MM.1S (cell line): ENCODE data around the gene ENOX2.

Experiments used
- DNase-seq: peaks from one replicate; pipeline ENCODE4 v3.0.0-alpha.2; 2015
- H2AFZ ChIP-seq: fragments of 300-600 bp; sonication (generic); 2 replicates; pipeline ENCODE4 v1.6.0; 2016; ENCODE audit warnings: antibody characterized with exemption, low read length
- H3F3A ChIP-seq: fragments of 300-600 bp; sonication (generic); 2 replicates; pipeline ENCODE4 v1.6.1; 2016; ENCODE audit warnings: mild to moderate bottlenecking, antibody characterized with exemption, low read length, moderate library complexity, mixed read lengths; ENCODE audit not compliant: insufficient read depth
- H3K27ac ChIP-seq: fragments of 300-600 bp; sonication (generic); 2 replicates; pipeline ENCODE4 v1.5.1; 2016; ENCODE audit warnings: mild to moderate bottlenecking, low read length
- H3K27me3 ChIP-seq: fragments of 300-600 bp; sonication (generic); replicated peaks from 2 replicates; pipeline ENCODE4 v1.6.0; 2016; ENCODE audit warnings: low read length; ENCODE audit not compliant: insufficient read depth
- H3K36me3 ChIP-seq: fragments of 300-600 bp; sonication (generic); replicated peaks from 2 replicates; pipeline ENCODE4 v1.6.1; 2016; ENCODE audit warnings: mild to moderate bottlenecking, low read length, mixed read lengths; ENCODE audit not compliant: insufficient read depth
- H3K4me1 ChIP-seq: fragments of 300-600 bp; sonication (generic); 2 replicates; pipeline ENCODE4 v1.6.1; 2016; ENCODE audit warnings: low read length, mixed read lengths
- H3K4me2 ChIP-seq: fragments of 300-600 bp; sonication (generic); 2 replicates; pipeline ENCODE4 v1.6.0; 2016; ENCODE audit warnings: low read depth, low read length
- H3K4me3 ChIP-seq: fragments of 300-600 bp; sonication (generic); 2 replicates; pipeline ENCODE4 v1.5.1; 2016; ENCODE audit warnings: low read length, mixed read lengths
- H3K79me2 ChIP-seq: fragments of 300-600 bp; sonication (generic); 2 replicates; pipeline ENCODE4 v1.6.1; 2016; ENCODE audit warnings: mixed run types, low read length, mixed read lengths
- H3K9ac ChIP-seq: fragments of 300-600 bp; sonication (generic); 2 replicates; pipeline ENCODE4 v1.6.1; 2016; ENCODE audit warnings: low read length, mixed read lengths
- H3K9me2 ChIP-seq: fragments of 300-600 bp; sonication (generic); replicated peaks from 2 replicates; pipeline ENCODE4 v1.6.1; 2016; ENCODE audit warnings: mild to moderate bottlenecking, low read length, mixed read lengths; ENCODE audit not compliant: insufficient read depth
- H3K9me3 ChIP-seq: fragments of 300-600 bp; sonication (generic); replicated peaks from 2 replicates; pipeline ENCODE4 v1.6.1; 2016; ENCODE audit warnings: mild to moderate bottlenecking, low read length, mixed read lengths; ENCODE audit not compliant: insufficient read depth
- H4K20me1 ChIP-seq: fragments of 300-600 bp; sonication (generic); 2 replicates; pipeline ENCODE4 v1.6.1; 2016; ENCODE audit warnings: mild to moderate bottlenecking, low read length, moderate library complexity, mixed read lengths; ENCODE audit not compliant: insufficient read depth
- CTCF ChIP-seq: fragments of 300-600 bp; sonication (generic); IDR thresholded peaks from 2 replicates; pipeline ENCODE4 v1.5.1; 2016; ENCODE audit warnings: antibody characterized with exemption, low read length, mixed read lengths
- EZH2 ChIP-seq: fragments of 300-600 bp; sonication (generic); optimal IDR thresholded peaks from 2 replicates; pipeline ENCODE3; 2017; ENCODE audit warnings: low read depth, mild to moderate bottlenecking, antibody characterized with exemption, low read length, mixed read lengths
- EZH2phosphoT487 ChIP-seq: fragments of 300-600 bp; sonication (generic); IDR thresholded peaks from 2 replicates; pipeline ENCODE4 v1.6.1; 2018; ENCODE audit warnings: antibody characterized with exemption, low read length

The ENOX2 gene

GRCh38 chrX:130789793-130790192, 113.2 kb downstream of the ENOX2 start:
- no peak for DNase-seq
- H4K20me1 ChIP-seq: no peaks in the 10 kb centered on the region
- TF ChIP-seq EZH2phosphoT487 (no peak), EZH2 (no peak), CTCF (no peak)
- H3K36me3 ChIP-seq: no peaks in the 10 kb centered on the region
- no peak overlapping the region for H2AFZ ChIP-seq
- H3K4me3 ChIP-seq: no peak overlapping the region
- H3K4me1 ChIP-seq: no peaks in the 10 kb centered on the region
- no peaks in the 10 kb centered on the region for H3F3A ChIP-seq
- no peaks in the 10 kb centered on the region for H3K27me3 ChIP-seq
- H3K79me2 ChIP-seq: no peaks in the 10 kb centered on the region
- no peaks in the 10 kb centered on the region for H3K9me3 ChIP-seq
- H3K4me2 ChIP-seq: no peak overlapping the region
- no peak overlapping the region for H3K9ac ChIP-seq
- H3K9me2 ChIP-seq: no peaks in the 10 kb centered on the region
- no peak overlapping the region for H3K27ac ChIP-seq

- no peaks in the 10 kb centered on the region for H3F3A ChIP-seq
- TF ChIP-seq EZH2phosphoT487 (no peak), EZH2 (no peak), CTCF (no peak)
- H3K4me3 ChIP-seq: no peak overlapping the region
- no peak overlapping the region for H3K27ac ChIP-seq
- no peaks in the 10 kb centered on the region for H3K4me1 ChIP-seq
- H3K9me2 ChIP-seq: no peaks in the 10 kb centered on the region
- no peak overlapping the region for H3K4me2 ChIP-seq
- no peaks in the 10 kb centered on the region for H4K20me1 ChIP-seq
- no peak overlapping the region for H2AFZ ChIP-seq
- no peaks in the 10 kb centered on the region for H3K36me3 ChIP-seq
- no peaks in the 10 kb centered on the region for H3K9me3 ChIP-seq
- no peaks in the 10 kb centered on the region for H3K79me2 ChIP-seq
- DNase-seq: no peak
- no peaks in the 10 kb centered on the region for H3K27me3 ChIP-seq
- no peak overlapping the region for H3K9ac ChIP-seq
Measured at GRCh38 chrX:130788786-130789581, 114.0 kb downstream of the ENOX2 start.

- no peak overlapping the region for H3K9ac ChIP-seq
- H3K79me2 ChIP-seq: no peaks in the 10 kb centered on the region
- no peak overlapping the region for H2AFZ ChIP-seq
- no peak overlapping the region for H3K4me3 ChIP-seq
- H3K27ac ChIP-seq: no peak overlapping the region
- TF ChIP-seq CTCF (no peak), EZH2phosphoT487 (no peak)
- H3K27me3 ChIP-seq: no peaks in the 10 kb centered on the region
- no peak for DNase-seq
- H3K4me2 ChIP-seq: no peak overlapping the region
- no peaks in the 10 kb centered on the region for H3F3A ChIP-seq
- no peaks in the 10 kb centered on the region for H3K9me3 ChIP-seq
- no peaks in the 10 kb centered on the region for H3K9me2 ChIP-seq
- H3K4me1 ChIP-seq: no peaks in the 10 kb centered on the region
- no peaks in the 10 kb centered on the region for H3K36me3 ChIP-seq
- H4K20me1 ChIP-seq: no peaks in the 10 kb centered on the region
Measured at GRCh38 chrX:130786030-130786429, 117.0 kb downstream of the ENOX2 start.
